Hematopoietic multipotent progenitor cell treated with erythropoietin and hydrocortisone succinate and interleukin-3 and kit ligand, for 17 days (in vitro differentiated cells): ENCODE results near the gene LCORL.
"Not testable (repeated sequence)": the region's sequence is repeated elsewhere in the genome, so short reads cannot be mapped to it uniquely, and the experiment has no call there.

Source experiments
- DNase-seq: peaks from one replicate; pipeline ENCODE4 v3.0.0-alpha.2; 2015; ENCODE audit warnings: low spot score

Gene LCORL

GRCh38 chr4:18021720-18022571 is at the start of gene LCORL:
TSS of gene LCORL (minus strand) at chr4:18021755. CDS start at chr4:18021751, 4 bp downstream.
- peak; percentile 85 for DNase-seq

DNA sequence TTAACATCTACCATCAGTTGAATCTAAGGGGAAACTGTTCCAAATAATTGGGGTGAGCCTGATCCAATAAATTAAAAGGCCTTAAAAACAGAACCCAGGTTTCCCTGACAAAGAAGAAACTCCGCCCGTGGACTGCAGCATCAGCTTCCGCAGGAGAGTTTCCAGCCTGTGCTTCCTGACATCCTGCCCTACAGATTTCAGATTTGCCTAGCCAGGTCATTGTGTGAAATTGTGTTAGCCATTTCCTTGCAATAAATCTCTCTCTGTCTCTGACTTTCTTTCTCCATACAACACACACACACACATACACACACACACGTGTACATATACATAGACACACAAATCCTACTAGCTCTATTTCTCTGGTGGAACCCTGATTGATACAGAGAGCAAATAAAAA is 48.3 kb upstream of the LCORL start:
- no peak for DNase-seq

- DNase-seq, result no peak
Measured at GRCh38 chr4:18067031-18067430, 45.5 kb upstream of the LCORL start.

DNA sequence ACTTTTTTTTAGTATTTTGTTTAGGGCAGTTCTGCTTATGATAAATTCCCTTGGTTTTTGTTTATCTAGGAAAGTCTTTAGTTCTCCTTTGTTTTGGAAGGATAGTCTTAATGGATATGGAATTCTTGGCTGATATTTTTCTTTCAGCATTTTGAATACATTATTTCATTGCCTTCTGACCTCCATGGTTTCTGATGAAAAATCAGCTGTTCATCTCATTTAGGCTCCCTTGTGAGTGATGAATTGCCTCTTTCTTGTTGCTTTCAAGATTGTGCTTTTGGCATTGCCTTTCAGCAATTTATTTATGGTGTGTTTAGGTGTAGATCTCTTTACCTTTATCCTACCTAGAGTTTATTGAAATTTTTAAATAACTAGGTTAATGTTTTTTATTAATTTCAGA is 41.5 kb upstream of the LCORL start:
- no peak for DNase-seq

DNA sequence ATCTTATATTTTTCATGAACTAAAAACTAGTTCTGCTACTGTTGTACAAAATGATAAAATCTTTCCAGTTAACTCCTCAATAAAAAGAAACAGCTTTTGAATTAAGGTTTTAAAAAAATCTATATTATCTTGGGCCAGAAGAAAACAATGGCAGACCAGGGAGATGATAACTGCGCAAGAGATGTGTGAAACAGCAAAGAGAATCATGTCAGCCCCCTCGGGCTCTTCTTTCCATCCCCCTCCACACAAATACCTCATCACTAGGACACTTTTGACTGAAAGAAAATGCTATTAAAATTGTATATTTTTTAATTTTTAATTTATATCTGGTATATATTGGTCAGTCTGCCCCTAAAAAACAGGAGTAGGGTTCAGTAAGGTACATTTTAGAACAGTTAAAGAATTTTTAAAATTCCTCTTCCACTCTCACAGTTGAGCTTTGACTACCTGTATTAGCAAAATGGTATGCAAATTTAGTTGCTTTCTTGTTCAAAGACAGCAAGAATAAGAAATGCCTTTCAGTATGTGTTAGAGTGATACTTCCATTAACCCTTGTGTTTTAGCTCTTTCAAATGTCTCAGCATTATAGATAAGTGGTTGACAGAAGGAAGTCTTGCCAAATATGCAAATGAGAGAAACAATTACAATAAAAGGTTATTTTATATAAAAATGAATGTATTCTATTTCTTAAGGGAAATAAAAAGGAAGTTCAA is 36.4 kb upstream of the LCORL start:
- DNase-seq, result no peak

GRCh38 chr4:18056030-18056429 is 34.5 kb upstream of the LCORL start:
- no peak for DNase-seq

GRCh38 chr4:18052158-18052557 is 30.6 kb upstream of the LCORL start:
- no peak for DNase-seq

DNA sequence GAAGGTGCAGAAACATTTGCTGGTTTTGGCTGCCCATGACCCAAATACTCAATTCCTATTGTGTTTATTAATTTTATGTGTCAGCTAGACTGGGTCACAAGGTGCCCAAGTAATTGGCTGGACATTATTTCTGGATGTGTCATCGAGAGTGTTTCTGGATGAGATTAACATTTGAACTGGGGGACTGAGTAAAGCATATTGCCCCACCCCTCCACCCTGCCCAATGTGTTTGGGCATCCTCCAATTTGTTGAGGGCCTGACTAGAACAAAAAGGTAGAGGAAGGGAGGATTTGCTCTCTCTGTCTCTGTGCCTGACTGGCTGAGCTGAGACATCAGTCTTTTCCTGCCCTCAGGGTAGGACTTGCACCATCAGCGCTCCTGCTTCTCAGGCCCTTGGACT is 29.7 kb upstream of the LCORL start:
- DNase-seq, result no peak

DNA sequence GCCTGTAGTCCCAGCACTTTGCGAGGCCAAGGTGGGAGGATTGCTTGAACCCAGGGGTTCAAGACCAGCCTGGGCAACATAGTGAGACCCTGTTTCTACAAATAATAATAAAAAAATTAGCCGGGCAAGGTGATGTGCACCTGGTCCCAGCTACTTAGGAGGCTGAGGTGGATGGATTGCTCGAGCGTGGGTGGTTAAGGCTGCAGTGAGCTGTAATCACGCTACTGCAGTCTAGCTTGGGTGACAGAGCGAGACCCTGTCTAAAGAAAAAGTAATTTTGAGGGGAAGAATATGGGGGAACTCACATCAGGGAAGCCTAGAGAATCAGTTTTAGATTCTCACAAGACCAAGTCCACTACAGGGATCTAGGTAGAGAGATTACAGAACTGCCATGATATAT is 28.9 kb upstream of the LCORL start:
- no peak for DNase-seq

DNA sequence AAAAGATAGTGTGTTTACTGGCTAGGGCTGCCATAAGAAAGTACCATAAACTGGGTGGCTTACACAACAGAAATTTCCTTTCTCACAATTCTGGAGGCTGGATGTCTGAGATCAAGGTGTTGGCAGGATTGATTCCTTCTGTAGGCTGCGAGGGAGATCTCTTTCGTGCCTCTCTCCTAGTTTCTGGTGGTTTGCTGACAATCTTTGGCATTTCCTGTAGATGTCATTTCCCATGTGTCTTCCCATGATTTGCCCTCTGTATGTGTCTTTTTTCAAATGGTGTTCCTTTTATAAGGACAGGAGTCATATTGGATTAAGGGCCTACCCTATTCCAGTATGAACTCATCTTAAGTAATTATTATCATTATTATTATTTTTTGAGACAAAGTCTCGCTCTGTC is 27.9 kb upstream of the LCORL start:
- no peak for DNase-seq

GRCh38 chr4:18042754-18043153 is 21.2 kb upstream of the LCORL start:
- DNase-seq, result no peak

DNA sequence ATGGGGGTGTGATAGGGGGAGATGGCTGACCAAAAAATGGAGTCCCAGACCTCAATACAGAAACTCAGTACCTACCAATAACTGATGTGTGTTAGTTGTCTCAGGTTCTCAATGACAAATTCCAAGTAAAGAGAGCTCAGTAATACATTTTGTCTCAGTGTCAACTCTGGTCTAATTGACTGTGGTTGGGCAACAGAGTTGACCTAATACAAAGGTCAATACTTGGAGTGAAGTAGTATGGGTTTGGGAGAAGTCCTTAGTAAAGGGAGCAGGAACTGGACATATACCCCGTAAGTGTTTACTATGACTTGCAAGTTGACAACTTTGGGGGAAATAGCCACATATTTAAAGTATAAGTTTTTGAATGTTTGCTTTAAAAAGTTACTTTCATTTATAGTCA is 20.5 kb upstream of the LCORL start:
- DNase-seq, result no peak

GRCh38 chr4:18041114-18041513 is 19.6 kb upstream of the LCORL start:
- DNase-seq, result no peak

GRCh38 chr4:18039113-18039512 is 17.6 kb upstream of the LCORL start:
- no peak for DNase-seq

GRCh38 chr4:18036369-18036768 is 14.8 kb upstream of the LCORL start:
- DNase-seq, result not testable (repeated sequence)

GRCh38 chr4:18034099-18034498 is 12.5 kb upstream of the LCORL start:
- no peak for DNase-seq

DNA sequence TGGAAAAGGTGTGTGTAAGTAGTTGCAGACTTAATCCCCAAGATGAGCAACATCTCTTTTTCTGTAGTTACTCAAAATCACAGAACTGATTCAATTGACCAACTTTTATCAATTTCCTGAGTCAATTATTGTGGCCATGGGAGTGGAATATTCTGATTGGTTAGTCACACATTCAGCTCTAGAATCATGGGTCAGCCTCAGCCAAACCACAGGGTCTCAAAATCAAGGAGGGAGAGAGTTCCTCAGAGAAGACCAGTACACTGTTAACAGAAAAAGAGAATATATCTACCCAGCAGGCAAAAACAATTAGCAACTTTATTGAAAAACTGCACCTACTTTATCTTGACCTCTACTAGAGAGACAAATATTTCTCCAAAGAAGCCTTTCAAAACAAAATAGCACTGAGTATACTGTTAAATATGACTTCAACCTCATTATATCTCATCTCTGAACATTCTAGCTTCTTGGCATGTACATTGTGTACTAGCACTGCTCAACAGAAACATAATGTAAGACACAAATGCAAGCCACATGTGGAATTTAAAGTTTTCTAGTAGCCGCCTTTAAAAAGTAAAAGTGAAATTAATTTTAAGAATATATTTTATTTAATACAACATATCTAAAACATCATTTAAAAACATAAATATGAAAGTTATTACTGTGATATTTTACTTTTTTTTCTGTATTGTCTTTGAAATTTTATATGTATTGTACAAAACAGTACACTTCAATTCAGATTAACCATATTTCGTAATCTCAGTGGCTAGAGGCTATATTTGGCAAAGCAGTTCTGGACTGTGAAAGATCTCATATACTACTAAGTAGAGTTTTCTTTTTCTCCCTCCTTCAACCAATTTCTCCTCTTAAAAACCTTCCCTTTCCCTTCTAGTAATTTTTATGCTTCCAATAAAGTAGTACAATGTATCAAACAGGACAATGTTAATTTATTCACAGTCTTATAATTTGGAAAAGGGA is 11.8 kb upstream of the LCORL start:
- DNase-seq, result no peak

DNA sequence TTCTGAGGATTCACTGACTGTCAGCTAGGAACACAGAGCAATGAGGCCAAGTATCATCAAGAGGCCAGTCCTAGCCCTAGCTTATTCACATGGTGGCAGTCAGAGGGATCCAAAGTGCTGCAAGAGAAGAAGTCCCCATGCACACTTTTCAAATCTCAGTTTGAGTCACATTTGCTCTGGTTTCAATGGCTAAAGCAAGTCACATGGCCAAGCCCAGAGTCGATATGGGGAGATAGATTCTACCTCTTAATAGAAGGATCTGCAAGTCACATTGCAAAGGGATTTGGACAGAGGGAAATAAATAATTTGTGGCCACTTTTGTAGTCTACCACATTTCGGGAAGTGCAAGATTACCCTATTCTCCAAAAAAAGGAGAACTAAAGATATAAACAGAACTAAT is 3.7 kb upstream of the LCORL start:
- no peak for DNase-seq

DNA sequence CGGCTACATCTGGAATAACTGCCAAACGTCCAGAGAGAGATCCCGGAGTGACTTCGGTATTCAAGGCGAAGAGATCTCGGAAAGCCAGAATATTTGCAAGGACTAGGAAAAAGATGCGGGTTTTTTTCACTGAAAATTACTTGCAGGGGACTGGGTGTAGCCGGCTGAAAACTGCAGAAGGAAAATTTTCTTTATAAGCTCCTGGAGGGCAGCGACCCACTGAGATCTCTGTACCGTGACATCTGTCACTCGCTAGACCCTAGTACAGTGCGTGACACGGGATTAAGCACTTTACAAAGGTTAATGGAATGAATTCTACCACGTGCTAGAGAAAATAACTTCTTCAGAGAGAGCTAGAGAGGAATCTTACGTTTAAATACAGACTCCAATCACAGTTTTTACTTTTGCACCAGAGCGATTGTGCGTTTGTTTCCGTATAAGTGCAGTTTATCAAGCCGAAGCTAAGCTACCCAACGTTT is 1.1 kb upstream of the LCORL start:
- peak; percentile 6 for DNase-seq

- DNase-seq, result no peak
Measured at GRCh38 chr4:18021470-18021719, 160 bp downstream of the LCORL start.

DNA sequence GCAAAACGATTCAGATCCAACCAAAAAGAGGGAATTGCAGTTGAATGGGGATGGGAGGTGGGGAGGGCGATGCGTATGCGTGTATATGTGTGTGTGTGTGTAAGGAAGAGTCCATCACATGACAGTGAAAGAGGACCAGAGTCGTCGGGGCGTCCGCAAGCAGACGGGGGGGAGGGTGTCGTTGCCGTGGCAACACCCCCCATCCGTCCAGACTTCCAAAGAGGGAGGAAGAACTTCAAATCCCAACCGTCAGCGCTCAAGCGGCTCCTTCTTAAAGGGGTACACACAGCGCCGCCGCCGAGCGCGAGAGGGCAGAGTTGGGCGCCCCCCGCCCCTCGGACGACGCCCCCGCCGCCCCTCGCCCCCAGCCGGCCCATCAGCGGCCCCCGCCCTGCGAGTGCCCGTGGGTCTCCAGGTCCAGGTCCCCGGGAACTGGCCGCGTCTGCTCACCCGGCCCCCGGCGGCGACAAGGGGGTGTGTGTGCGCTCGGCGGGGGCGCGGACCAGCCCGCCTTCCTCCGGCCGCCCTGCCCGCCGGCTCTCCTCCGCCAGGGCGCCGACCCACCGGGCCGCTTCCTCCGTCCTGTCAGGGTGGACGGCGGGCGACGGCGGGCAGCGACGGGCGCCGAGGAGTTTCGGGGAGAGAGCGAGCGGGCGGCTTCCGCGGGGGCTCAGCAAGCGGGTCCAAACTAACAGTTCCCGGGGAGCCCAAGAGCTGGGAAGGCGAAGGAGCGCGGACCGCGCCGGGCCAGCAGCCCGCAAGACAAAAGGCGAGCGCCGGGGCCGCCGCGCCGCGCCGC is 685 bp downstream of the LCORL start:
- peak; percentile 59 for DNase-seq
